ENCODE data around the gene GNAZ. TPM values are rescaled to one million over a fixed set of nuclear protein-coding genes. Genes with fewer than 3 reads are reported as not detected.

The GNAZ gene
- total and polyA plus RNA-seq, 12 donors, result 1.3 to 4.2 (median 2.3) TPM

GRCh38 chr22:23038902-23039301 lies 31.4 kb upstream of the GNAZ start:
- TF ChIP-seq CTCF (IDR thresholded peaks at IDR 0.05), result no peak
- Histone ChIP-seq H3K4me1 (peaks cover 0 to 8% (median 5%) of the 10 kb centered on the region in 9 donors), H3K4me3 (no peak overlapping the region), H3K9me3 (no peaks in the 10 kb centered on the region), H3K27me3 (peaks cover 0 to 28% (median 10%) of the 10 kb centered on the region in 7 donors), H3K36me3 (no peaks in the 10 kb centered on the region), H3K27ac (no peak overlapping the region)
- 77 to 83% methylated on average over 1 of the region's 1 CpG for WGBS, 2 donors
- ATAC-seq (no peak), DNase-seq (no peak)
- intact Hi-C loops (cut with DNase I), result loop anchor here in 2 of 10 donors (10.0 kb wide), 3 partner anchors 46 to 76 kb away; no protein-coding TSS in a partner anchor

GRCh38 chr22:23042179-23042578 lies 28.1 kb upstream of the GNAZ start:
- Histone ChIP-seq H3K9me3 (peaks cover 0 to 13% (median 0%) of the 10 kb centered on the region in 11 donors), H3K4me3 (no peak overlapping the region), H3K27ac (no peak overlapping the region), H3K4me1 (peaks cover 0 to 12% (median under 1%) of the 10 kb centered on the region in 9 donors), H3K27me3 (peaks cover 0 to 29% (median 10%) of the 10 kb centered on the region in 7 donors), H3K36me3 (no peaks in the 10 kb centered on the region)
- no peak for TF ChIP-seq CTCF (IDR thresholded peaks at IDR 0.05)
- no peak for DNase-seq
- WGBS, 2 donors, result 75 to 76% methylated on average over 3 of the region's 3 CpGs
- intact Hi-C loops (cut with DNase I), result no loop called here
- no peak for ATAC-seq

GRCh38 chr22:23044570-23044969 lies 25.7 kb upstream of the GNAZ start:
- 19 to 24% methylated on average over 1 of the region's 1 CpG for WGBS, 2 donors
- Histone ChIP-seq H3K4me1 (peaks cover 0 to 18% (median 0%) of the 10 kb centered on the region in 9 donors), H3K36me3 (no peaks in the 10 kb centered on the region), H3K9me3 (peaks cover 0 to 16% (median 0%) of the 10 kb centered on the region in 11 donors), H3K27me3 (peaks cover 0 to 13% (median 0%) of the 10 kb centered on the region in 7 donors), H3K4me3 (no peak overlapping the region), H3K27ac (no peak overlapping the region)
- TF ChIP-seq CTCF (IDR thresholded peaks at IDR 0.05), result no peak
- ATAC-seq, result no peak
- DNase-seq, result no peak
- intact Hi-C loops (cut with DNase I), result no loop called here

GRCh38 chr22:23045461-23045860 lies 24.9 kb upstream of the GNAZ start:
- H3K27ac ChIP-seq, result peak overlapping the region in 1 of 10 donors; percentile 16
- 58 to 66% methylated on average over 2 of the region's 2 CpGs for WGBS, 2 donors
- DNase-seq (no peak), ATAC-seq (no peak)
- TF ChIP-seq CTCF (IDR thresholded peaks at IDR 0.05), result no peak
- H3K9me3 ChIP-seq, result peaks cover 0 to 16% (median 0%) of the 10 kb centered on the region in 11 donors
- H3K36me3 ChIP-seq, result no peaks in the 10 kb centered on the region
- peaks cover 0 to 18% (median 0%) of the 10 kb centered on the region in 9 donors for H3K4me1 ChIP-seq
- H3K4me3 ChIP-seq, result no peak overlapping the region
- H3K27me3 ChIP-seq, result peaks cover 0 to 13% (median 0%) of the 10 kb centered on the region in 7 donors
- intact Hi-C loops (cut with DNase I), result loop anchor here in 1 of 10 donors (5.0 kb wide), 1 partner anchor 83 kb away; no protein-coding TSS in a partner anchor
